H1 (cell line): Measurements from ENCODE around the gene KCNT1. TPM values are rescaled to one million over a fixed set of nuclear protein-coding genes. Genes with fewer than 3 reads are reported as not detected.

Source experiments
- CTCF ChIA-PET: fragments of 300-600 bp; sonication (Branson Sonifier 250); formaldehyde crosslinking; loops from one replicate; lab custom pipeline; 2021; ENCODE audit not compliant: partially characterized antibody; lab: Charles Lee
- POLR2A ChIA-PET: fragments of 300-600 bp; sonication (Branson Sonifier 250); formaldehyde crosslinking; loops from one replicate; lab custom pipeline; 2021; ENCODE audit warnings: inconsistent platforms; ENCODE audit not compliant: partially characterized antibody; lab: Charles Lee
- DNase-seq, 2 experiments: peaks; one replicate each; pipeline versions ENCODE4 v3.0.0 to v3.0.0-alpha.2; 2010 to 2022; ENCODE audit warnings: low spot score in 2 of 2, low read depth in 1 of 2, mixed read lengths in 1 of 2
- FAIRE-seq: peaks from 2 replicates; lab custom pipeline; 2011; peaks lifted over from hg19 to GRCh38; lab: Jason Lieb, UNC
- H2AFZ ChIP-seq: 2 replicates; pipeline ENCODE4 v1.8.1; 2012; ENCODE audit warnings: low read length, inconsistent platforms
- H2AK5ac ChIP-seq: 2 replicates; pipeline ENCODE4 v1.6.1; 2013; ENCODE audit warnings: low read depth, low read length
- H2BK120ac ChIP-seq: replicated peaks from 2 replicates; pipeline ENCODE3; 2013; ENCODE audit warnings: low read depth, low read length, inconsistent platforms
- H2BK12ac ChIP-seq: 2 replicates; pipeline ENCODE4 v1.6.1; 2013; ENCODE audit warnings: low read depth, low read length
- H2BK15ac ChIP-seq: 2 replicates; pipeline ENCODE4 v1.6.1; 2013; ENCODE audit warnings: low read length
- H2BK20ac ChIP-seq: 2 replicates; pipeline ENCODE4 v1.6.1; 2013; ENCODE audit warnings: low read length
- H2BK5ac ChIP-seq: 2 replicates; pipeline ENCODE4 v1.6.1; 2013; ENCODE audit warnings: low read depth, low read length
- H3K14ac ChIP-seq: 2 replicates; pipeline ENCODE4 v1.6.1; 2013; ENCODE audit warnings: inconsistent platforms; ENCODE audit not compliant: insufficient read length
- H3K18ac ChIP-seq: 2 replicates; pipeline ENCODE4 v1.6.1; 2013; ENCODE audit warnings: low read length; ENCODE audit errors: extremely low read depth
- H3K23ac ChIP-seq: 2 replicates; pipeline ENCODE4 v1.6.1; 2013; ENCODE audit warnings: inconsistent platforms; ENCODE audit not compliant: insufficient read length
- H3K23me2 ChIP-seq: 2 replicates; pipeline ENCODE4 v1.6.1; 2013; ENCODE audit warnings: low read depth, low read length
- H3K27ac ChIP-seq: 2 replicates; pipeline ENCODE4 v1.6.1; 2011; ENCODE audit warnings: low read depth, low read length, inconsistent platforms
- H3K27me3 ChIP-seq, 4 experiments: replicated peaks in 1 of 4; 1 replicate in 1 of 4; 2 replicates in 3 of 4; pipeline versions ENCODE4 v1.6.1 to v1.8.1; 2011 to 2013; ENCODE audit warnings: low read length in 3 of 4, mild to moderate bottlenecking in 3 of 4, inconsistent platforms in 2 of 4, mixed read lengths in 2 of 4, moderate library complexity in 1 of 4; ENCODE audit not compliant: control insufficient read depth in 3 of 4, insufficient read depth in 3 of 4; ENCODE audit errors: extremely low read depth in 1 of 4
- H3K36me3 ChIP-seq, 4 experiments: 2 replicates each; pipeline versions ENCODE4 v1.6.1 to v1.8.1; 2011 to 2013; ENCODE audit warnings: mild to moderate bottlenecking in 4 of 4, low read length in 3 of 4, moderate library complexity in 2 of 4, control low read depth in 1 of 4, inconsistent platforms in 1 of 4; ENCODE audit not compliant: insufficient read depth in 4 of 4, control insufficient read depth in 2 of 4
- H3K4ac ChIP-seq: replicated peaks from 2 replicates; pipeline ENCODE3; 2013; ENCODE audit warnings: low read length, low read depth, mixed read lengths, inconsistent platforms; ENCODE audit not compliant: insufficient read length
- H3K4me1 ChIP-seq, 4 experiments: replicated peaks in 1 of 4; 1 replicate in 1 of 4; 2 replicates in 3 of 4; pipeline versions ENCODE4 v1.6.1 to v1.8.1; 2011 to 2013; ENCODE audit warnings: low read length in 3 of 4, inconsistent platforms in 2 of 4, mixed read lengths in 1 of 4; ENCODE audit not compliant: insufficient read depth in 4 of 4, control insufficient read depth in 3 of 4
- H3K4me2 ChIP-seq, 2 experiments: 2 replicates each; pipeline versions ENCODE4 v1.6.1 to v1.8.1; 2011 to 2013; ENCODE audit warnings: low read depth in 2 of 2, low read length in 2 of 2, control low read depth in 1 of 2, inconsistent platforms in 1 of 2, mild to moderate bottlenecking in 1 of 2; ENCODE audit not compliant: insufficient read depth in 1 of 2
- H3K4me3 ChIP-seq, 4 experiments: fragments of 200-600, 300-600 bp in 1 of 4; sonication (generic), shearing (Covaris generic), sonication (Bioruptor Twin) in 1 of 4; 2 replicates each; pipeline versions ENCODE4 v1.5.1 to v1.8.1; 2011 to 2016; ENCODE audit warnings: low read length in 4 of 4, low read depth in 3 of 4, control low read depth in 2 of 4, inconsistent platforms in 2 of 4, mild to moderate bottlenecking in 2 of 4, mixed read lengths in 1 of 4, moderate library complexity in 1 of 4; ENCODE audit not compliant: insufficient read depth in 2 of 4; ENCODE audit errors: extremely low read depth in 1 of 4
- H3K56ac ChIP-seq: replicated peaks from 2 replicates; pipeline ENCODE3; 2013; ENCODE audit warnings: low read depth, mild to moderate bottlenecking, mixed read lengths, low read length, inconsistent platforms; ENCODE audit not compliant: insufficient read length
- H3K79me1 ChIP-seq: 2 replicates; pipeline ENCODE4 v1.6.1; 2013; ENCODE audit warnings: low read depth, low read length, control low read depth
- H3K79me2 ChIP-seq, 2 experiments: 2 replicates each; pipeline versions ENCODE4 v1.6.1 to v1.8.1; 2012 to 2013; ENCODE audit warnings: low read length in 2 of 2, mild to moderate bottlenecking in 2 of 2, inconsistent platforms in 1 of 2; ENCODE audit not compliant: insufficient read depth in 2 of 2, control insufficient read depth in 1 of 2
- H3K9ac ChIP-seq, 4 experiments: replicated peaks in 1 of 4; 1 replicate in 1 of 4; 2 replicates in 3 of 4; pipeline versions ENCODE4 v1.6.1 to v1.8.1; 2011 to 2013; ENCODE audit warnings: low read depth in 3 of 4, low read length in 3 of 4, control low read depth in 2 of 4, mild to moderate bottlenecking in 2 of 4, moderate library complexity in 2 of 4, inconsistent platforms in 1 of 4; ENCODE audit errors: extremely low read depth in 1 of 4
- H3K9me3 ChIP-seq, 2 experiments: 2 replicates each; pipeline versions ENCODE4 v1.6.1 to v1.8.1; 2012 to 2013; ENCODE audit warnings: mild to moderate bottlenecking in 2 of 2, moderate library complexity in 2 of 2, control low read depth in 1 of 2, inconsistent platforms in 1 of 2, low read depth in 1 of 2, low read length in 1 of 2, mixed read lengths in 1 of 2; ENCODE audit not compliant: insufficient read depth in 2 of 2
- H4K20me1 ChIP-seq, 2 experiments: replicated peaks in 1 of 2; 2 replicates each; pipeline versions ENCODE3 to v1.8.1; 2011 to 2013; ENCODE audit warnings: inconsistent platforms in 2 of 2, low read length in 2 of 2, mild to moderate bottlenecking in 1 of 2; ENCODE audit not compliant: insufficient read depth in 2 of 2, control insufficient read depth in 1 of 2
- H4K5ac ChIP-seq: 2 replicates; pipeline ENCODE4 v1.6.1; 2013; ENCODE audit warnings: low read length, low read depth, mixed read lengths, inconsistent platforms; ENCODE audit not compliant: insufficient read length
- H4K8ac ChIP-seq: 2 replicates; pipeline ENCODE4 v1.8.0; 2013; ENCODE audit warnings: mild to moderate bottlenecking, moderate library complexity, low read length, inconsistent platforms; ENCODE audit not compliant: insufficient read depth; ENCODE audit errors: extremely low read depth
- H4K91ac ChIP-seq: replicated peaks from 2 replicates; pipeline ENCODE3; 2013; ENCODE audit warnings: low read length, mixed read lengths, inconsistent platforms; ENCODE audit not compliant: insufficient read length
- BCL11A ChIP-seq, 2 experiments: IDR thresholded peaks; one replicate each; pipeline ENCODE4 v1.6.1; 2011; ENCODE audit warnings: low read depth in 2 of 2, low read length in 2 of 2, mild to moderate bottlenecking in 2 of 2
- BRCA1 ChIP-seq: IDR thresholded peaks from 2 replicates; pipeline ENCODE4 v1.6.1; 2012; ENCODE audit warnings: low read depth, low read length, improper control_type of control experiment
- CTCF ChIP-seq, 3 experiments: IDR thresholded peaks; 1 replicate in 2 of 3; 2 replicates in 1 of 3; pipeline versions ENCODE4 v1.5.1 to v1.6.1; 2011; ENCODE audit warnings: low read length in 3 of 3, mild to moderate bottlenecking in 3 of 3, inconsistent platforms in 2 of 3, low read depth in 1 of 3, moderate library complexity in 1 of 3; ENCODE audit not compliant: insufficient read depth in 1 of 3; ENCODE audit errors: control extremely low read depth in 1 of 3
- EP300 ChIP-seq, 2 experiments: IDR thresholded peaks; 1 replicate in 1 of 2; 2 replicates in 1 of 2; pipeline ENCODE4 v1.6.1; 2011 to 2012; ENCODE audit warnings: low read depth in 2 of 2, low read length in 2 of 2, mild to moderate bottlenecking in 2 of 2, borderline replicate concordance in 1 of 2, inconsistent platforms in 1 of 2, moderate library complexity in 1 of 2
- GABPA ChIP-seq: IDR thresholded peaks from 2 replicates; pipeline ENCODE4 v1.6.1; 2011; ENCODE audit warnings: mild to moderate bottlenecking, low read length, moderate library complexity, borderline replicate concordance; ENCODE audit not compliant: insufficient read depth
- MAX ChIP-seq: IDR thresholded peaks from 2 replicates; pipeline ENCODE4 v1.6.1; 2012; ENCODE audit warnings: inconsistent platforms
- NRF1 ChIP-seq: IDR thresholded peaks from 2 replicates; pipeline ENCODE4 v1.6.1; 2011; ENCODE audit warnings: mild to moderate bottlenecking, low read depth, low read length, improper control_type of control experiment
- RBBP5 ChIP-seq: IDR thresholded peaks from 2 replicates; pipeline ENCODE4 v1.7.1; 2012; ENCODE audit warnings: low read depth, mild to moderate bottlenecking, inconsistent platforms, low read length, moderate library complexity, borderline replicate concordance
- SAP30 ChIP-seq: fragments of 300-600 bp; sonication (generic); IDR thresholded peaks from 2 replicates; pipeline ENCODE4 v1.7.1; 2012; ENCODE audit warnings: low read length, moderate library complexity, mild to moderate bottlenecking, inconsistent platforms; ENCODE audit not compliant: insufficient read depth, insufficient replicate concordance
- SUZ12 ChIP-seq: fragments of 200-600 bp; sonication (generic); IDR thresholded peaks from 2 replicates; pipeline ENCODE4 v1.6.1; 2012; ENCODE audit warnings: mild to moderate bottlenecking, inconsistent platforms, low read length, moderate library complexity, mixed read lengths
- TEAD4 ChIP-seq: IDR thresholded peaks from 2 replicates; pipeline ENCODE4 v1.6.1; 2012; ENCODE audit warnings: low read depth, low read length, inconsistent platforms, mixed read lengths
- WGBS, 2 experiments: shearing (Covaris generic) in 1 of 2; methylation state at CpG; one replicate each; pipeline versions ENCODE4 v1.1.6 to v1.1.7; 2013 to 2015; ENCODE audit warnings: low lambda C conversion rate in 2 of 2, mixed read lengths in 2 of 2, inconsistent platforms in 1 of 2, low coverage in 1 of 2, missing lambda C conversion rate in 1 of 2; ENCODE audit not compliant: insufficient replicate concordance in 2 of 2, insufficient coverage in 1 of 2, insufficient read length in 1 of 2; ENCODE audit errors: extremely low coverage in 1 of 2, missing lambda C conversion rate in 1 of 2; 5-methylcytosine and 5-hydroxymethylcytosine counted together
- polyA plus RNA-seq, 7 experiments: library from polyadenylated mRNA; depleted of rRNA in 3 of 7; stranded (reverse) in 5 of 7; unstranded in 2 of 7; fragments of >200 nt in 5 of 7; fragments of 200-250 nt in 2 of 7; gene quantifications; 1 replicate in 5 of 7; 2 replicates in 1 of 7; 4 replicates in 1 of 7; pipeline versions ENCODE4 v1.2.1 to v1.2.3, GENCODE V29; 2011 to 2013; ENCODE audit warnings: missing spikeins in 2 of 7, mixed read lengths in 2 of 7
- total RNA-seq: library from RNA; stranded (reverse); fragmentation: NEBNext Ultra II Directional; extraction: Animal tissue kit (Norgen Biotek cat#: 25700); gene quantifications from 2 replicates; pipeline ENCODE4 v1.2.1, GENCODE V29; 2021

KCNT1 gene
- total and polyA plus RNA-seq, 2 of the 8 experiments (the other 6 are each of a cell fraction or from before 2014, with no cell fraction given): 0.13 to 0.20 TPM

GRCh38 chr9:135757356-135757755 is 55.4 kb downstream of the KCNT1 start:
- Histone ChIP-seq H3K14ac (no peak overlapping the region), H3K4me3 (no peak overlapping the region), H3K27ac (no peak overlapping the region), H3K9ac (no peak overlapping the region), H3K4me1 (no peaks in the 10 kb centered on the region), H4K5ac (no peak overlapping the region), H4K20me1 (peaks cover 0 to 3% of the 10 kb centered on the region in 2 experiments), H4K8ac (no peak overlapping the region), H3K18ac (no peak overlapping the region), H3K79me1 (no peaks in the 10 kb centered on the region), H3K4ac (no peak overlapping the region), H3K23ac (no peak overlapping the region), H3K56ac (no peak overlapping the region), H2BK12ac (no peak overlapping the region), H2BK15ac (no peak overlapping the region), H2BK20ac (no peak overlapping the region), H4K91ac (no peak overlapping the region), H3K23me2 (peaks cover 7% of the 10 kb centered on the region; the same call in 1 of the 2 replicates), H3K9me3 (0 out of 4 replicates have a peak, but pooled peaks cover 0 to 9% of the 10 kb centered on the region in 2 experiments), H2BK5ac (no peak overlapping the region), H3K4me2 (no peak overlapping the region), H2AK5ac (no peak overlapping the region), H3K79me2 (no peaks in the 10 kb centered on the region), H2AFZ (no peak overlapping the region), H3K27me3 (no peaks in the 10 kb centered on the region), H2BK120ac (no peak overlapping the region), H3K36me3 (no peaks in the 10 kb centered on the region)
- ChIA-PET CTCF (no interaction called here), POLR2A (no interaction called here)
- FAIRE-seq: no peak
- DNase-seq: no peak
- 97% methylated on average over 13 of the region's 14 CpGs; no CpG with 5 or more reads in 1 of the 2 experiments for WGBS, 2 experiments
- TF ChIP-seq SAP30 (no peak), RBBP5 (no peak), SUZ12 (no peak), BRCA1 (no peak), BCL11A (IDR thresholded peaks at IDR 0.05; ENCODE audit: low read depth in 2 of 2, low read length in 2 of 2) (no peak), CTCF (IDR thresholded peaks at IDR 0.05; ENCODE audit: control extremely low read depth in 1 of 3, insufficient read depth in 1 of 3, low read depth in 1 of 3, low read length in 3 of 3) (no peak), MAX (no peak), GABPA (no peak), EP300 (IDR thresholded peaks at IDR 0.05; ENCODE audit: borderline replicate concordance in 1 of 2, low read depth in 2 of 2, low read length in 2 of 2) (no peak), TEAD4 (no peak), NRF1 (no peak)
